NCI-H748 (cell line): ENCODE results near the gene NINJ2.
A peak's percentile ranks its signal among the peaks of the same experiment; 100 is the strongest.

Experiments
- DNase-seq: peaks from one replicate; lab custom pipeline; 2025; ENCODE audit not compliant: unreplicated experiment; lab: John Stamatoyannopoulos, UW

Gene NINJ2

GRCh38 chr12:571795-572531, 91.3 kb downstream of the NINJ2 start:
- no peak for DNase-seq

GRCh38 chr12:570921-571794, 92.1 kb downstream of the NINJ2 start:
- no peak for DNase-seq

- DNase-seq = no peak
Measured at GRCh38 chr12:570435-570920, 92.8 kb downstream of the NINJ2 start.

GRCh38 chr12:569803-570434, 93.3 kb downstream of the NINJ2 start:
- peak; percentile 61 for DNase-seq

GRCh38 chr12:569091-569676, 94.1 kb downstream of the NINJ2 start:
- no peak for DNase-seq

- no peak for DNase-seq
Measured at GRCh38 chr12:568486-568885, 94.8 kb downstream of the NINJ2 start.

GRCh38 chr12:565589-566105, 97.6 kb downstream of the NINJ2 start:
- no peak for DNase-seq

GRCh38 chr12:565161-565560, 98.1 kb downstream of the NINJ2 start:
- DNase-seq = no peak

- no peak for DNase-seq
Measured at GRCh38 chr12:563787-564298, 99.4 kb downstream of the NINJ2 start.

- DNase-seq = no peak
Measured at GRCh38 chr12:563250-563781, 99.9 kb downstream of the NINJ2 start.

- no peak for DNase-seq
Measured at GRCh38 chr12:562634-563033, 100.6 kb downstream of the NINJ2 start.

GRCh38 chr12:561908-562593, 101.2 kb downstream of the NINJ2 start:
- DNase-seq = no peak

- DNase-seq = no peak
Measured at GRCh38 chr12:561391-561705, 101.9 kb downstream of the NINJ2 start.

- DNase-seq = peak; percentile 11
Measured at GRCh38 chr12:560691-561390, 102.4 kb downstream of the NINJ2 start.

- no peak for DNase-seq
Measured at GRCh38 chr12:559906-560455, 103.3 kb downstream of the NINJ2 start.

- DNase-seq = no peak
Measured at GRCh38 chr12:559208-559905, 103.9 kb downstream of the NINJ2 start.

GRCh38 chr12:558580-558979, 104.7 kb downstream of the NINJ2 start:
- DNase-seq = no peak

- no peak for DNase-seq
Measured at GRCh38 chr12:556498-556897, 106.7 kb downstream of the NINJ2 start.

- no peak for DNase-seq
Measured at GRCh38 chr12:554001-554285, 109.3 kb downstream of the NINJ2 start.
